ENCODE data around the gene TOX2. TPM values are rescaled to one million over a fixed set of nuclear protein-coding genes. Genes with fewer than 3 reads are reported as not detected.

TOX2 gene
- total and polyA plus RNA-seq, 2 of the 8 experiments (the other 6 are each of a cell fraction or from before 2014, with no cell fraction given), result 1.8 to 3.4 TPM

DNA sequence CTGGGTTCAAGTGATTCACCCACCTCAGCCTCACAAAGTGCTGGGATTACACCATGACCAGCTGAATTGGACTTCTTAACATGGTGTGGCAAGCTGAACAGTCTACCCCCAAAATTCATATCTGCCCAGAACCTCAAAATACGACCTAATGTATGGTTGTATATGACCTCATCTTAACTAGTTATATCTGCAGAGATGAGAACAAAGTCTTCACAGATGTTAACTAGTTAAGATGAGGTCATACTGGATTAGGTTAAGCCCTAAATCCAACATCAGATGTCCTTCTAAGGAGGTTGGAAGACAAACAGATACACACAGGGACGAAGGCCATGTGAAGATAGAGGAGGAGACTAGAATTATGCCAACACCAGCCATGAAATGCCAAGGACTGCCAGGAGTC is 169.8 kb downstream of the TOX2 start:
- Histone ChIP-seq H2BK12ac (ENCODE audit: low read depth, low read length) (no peak overlapping the region), H4K91ac (replicated peaks; ENCODE audit: insufficient read length, low read length) (no peak overlapping the region), H3K9me3 (ENCODE audit: insufficient read depth in 2 of 2, low read depth in 1 of 2, low read length in 1 of 2) (no peaks in the 10 kb centered on the region), H3K4me3 (ENCODE audit: extremely low read depth in 1 of 4, insufficient read depth in 2 of 4, low read depth in 3 of 4, low read length in 4 of 4) (no peak overlapping the region), H4K20me1 (replicated peaks in 1 of 2; ENCODE audit: control insufficient read depth in 1 of 2, insufficient read depth in 2 of 2, low read length in 2 of 2) (no peaks in the 10 kb centered on the region), H2AK5ac (ENCODE audit: low read depth, low read length) (no peak overlapping the region), H4K5ac (ENCODE audit: insufficient read length, low read depth, low read length) (no peak overlapping the region), H3K36me3 (ENCODE audit: control insufficient read depth in 2 of 4, insufficient read depth in 4 of 4, low read length in 3 of 4) (no peaks in the 10 kb centered on the region), H2BK120ac (replicated peaks; ENCODE audit: low read depth, low read length) (no peak overlapping the region), H2AFZ (ENCODE audit: low read length) (no peak overlapping the region), H2BK5ac (ENCODE audit: low read depth, low read length) (no peak overlapping the region), H3K4me2 (ENCODE audit: insufficient read depth in 1 of 2, low read depth in 2 of 2, low read length in 2 of 2) (no peak overlapping the region), H3K14ac (ENCODE audit: insufficient read length) (no peak overlapping the region), H3K23ac (ENCODE audit: insufficient read length) (no peak overlapping the region), H3K4me1 (replicated peaks in 1 of 4; ENCODE audit: control insufficient read depth in 3 of 4, insufficient read depth in 4 of 4, low read length in 3 of 4) (no peaks in the 10 kb centered on the region), H3K27ac (ENCODE audit: low read depth, low read length) (no peak overlapping the region), H3K27me3 (replicated peaks in 1 of 4; ENCODE audit: control insufficient read depth in 3 of 4, extremely low read depth in 1 of 4, insufficient read depth in 3 of 4, low read length in 3 of 4) (no peaks in the 10 kb centered on the region), H2BK20ac (ENCODE audit: low read length) (no peak overlapping the region), H2BK15ac (ENCODE audit: low read length) (no peak overlapping the region), H4K8ac (ENCODE audit: extremely low read depth, insufficient read depth, low read length) (no peak overlapping the region), H3K18ac (ENCODE audit: extremely low read depth, low read length) (no peak overlapping the region), H3K79me2 (ENCODE audit: control insufficient read depth in 1 of 2, insufficient read depth in 2 of 2, low read length in 2 of 2) (no peaks in the 10 kb centered on the region), H3K56ac (replicated peaks; ENCODE audit: insufficient read length, low read depth, low read length) (no peak overlapping the region), H3K79me1 (ENCODE audit: low read depth, low read length) (no peaks in the 10 kb centered on the region; the same call in 1 of the 2 replicates), H3K9ac (replicated peaks in 1 of 4; ENCODE audit: extremely low read depth in 1 of 4, low read depth in 3 of 4, low read length in 3 of 4) (no peak overlapping the region), H3K4ac (replicated peaks; ENCODE audit: insufficient read length, low read depth, low read length) (no peak overlapping the region), H3K23me2 (ENCODE audit: low read depth, low read length) (no peaks in the 10 kb centered on the region)
- ChIA-PET POLR2A (ENCODE audit: partially characterized antibody) (no interaction called here), CTCF (ENCODE audit: partially characterized antibody) (interaction anchor here (0.7 to 8.1 kb wide), 6 partner anchors 14 to 328 kb away, joined by 3 to 98 read pairs (median 4); no protein-coding TSS in a partner anchor)
- DNase-seq (ENCODE audit: low read depth in 1 of 2, low spot score in 2 of 2) (no peak), FAIRE-seq (no peak)
- WGBS, 2 experiments (ENCODE audit: extremely low coverage in 1 of 2, insufficient coverage in 1 of 2, insufficient read length in 1 of 2, insufficient replicate concordance in 2 of 2, low coverage in 1 of 2, low lambda C conversion rate in 2 of 2, missing lambda C conversion rate in 1 of 2), result 76% methylated on average over 2 of the region's 2 CpGs; no CpG with 5 or more reads in 1 of the 2 experiments
- TF ChIP-seq SAP30 (IDR thresholded peaks at IDR 0.05; ENCODE audit: insufficient read depth, insufficient replicate concordance, low read length) (no peak), CEBPB (IDR thresholded peaks at IDR 0.05; ENCODE audit: low read depth, low read length) (no peak), TEAD4 (IDR thresholded peaks at IDR 0.05; ENCODE audit: low read depth, low read length) (no peak), ASH2L (IDR thresholded peaks at IDR 0.05; ENCODE audit: low read length) (no peak), SIRT6 (IDR thresholded peaks at IDR 0.05; ENCODE audit: low read length) (no peak), CHD1 (IDR thresholded peaks at IDR 0.05; ENCODE audit: low read depth, low read length) (no peak), SUZ12 (IDR thresholded peaks at IDR 0.05; ENCODE audit: low read length) (no peak), SRF (IDR thresholded peaks at IDR 0.05; ENCODE audit: low read depth, low read length) (no peak), CTBP2 (IDR thresholded peaks at IDR 0.05; ENCODE audit: borderline replicate concordance, insufficient read depth, insufficient read length, low read length) (no peak), KDM4A (IDR thresholded peaks at IDR 0.05; ENCODE audit: low read depth, low read length, severe bottlenecking) (no peak), TAF7 (optimal IDR thresholded peaks at IDR 0.05; ENCODE audit: borderline replicate concordance, low read depth, low read length) (no peak), GABPA (IDR thresholded peaks at IDR 0.05; ENCODE audit: borderline replicate concordance, insufficient read depth, low read length) (no peak), TCF12 (IDR thresholded peaks at IDR 0.05; ENCODE audit: low read depth, low read length) (no peak), CBX5 (IDR thresholded peaks at IDR 0.05; ENCODE audit: low read depth, low read length) (no peak), MAFK (IDR thresholded peaks at IDR 0.05; ENCODE audit: low read depth, low read length) (no peak)

Measured in H1 (cell line).